Measurements from ENCODE around the gene CMC1.

Gene CMC1

GRCh38 chr3:28212681-28213080 lies 28.7 kb upstream of the CMC1 start:
- Histone ChIP-seq H3K36me3 (ENCODE audit: insufficient read depth, low read length) (no peaks in the 10 kb centered on the region), H3K9me3 (ENCODE audit: insufficient read depth, low read depth, low read length) (peaks cover 8% of the 10 kb centered on the region)

GRCh38 chr3:28215407-28215806 lies 26.0 kb upstream of the CMC1 start:
- Histone ChIP-seq H3K9me2 (replicated peaks; ENCODE audit: low read depth, low read length) (no peaks in the 10 kb centered on the region), H3K27me3 (ENCODE audit: insufficient read depth, low read length, poor library complexity, severe bottlenecking) (no peaks in the 10 kb centered on the region), H3K9me3 (ENCODE audit: insufficient read depth, low read depth, low read length) (peaks cover 8% of the 10 kb centered on the region), H3K36me3 (ENCODE audit: insufficient read depth, low read length) (no peaks in the 10 kb centered on the region), H3F3A (ENCODE audit: low read depth) (peaks cover 9% of the 10 kb centered on the region; the same call in 1 of the 2 replicates), H3K4me2 (ENCODE audit: low read depth, low read length, poor library complexity, severe bottlenecking) (peak overlapping the region; percentile 13), H2AFZ (ENCODE audit: low read length) (no peak overlapping the region; the same call in 1 of the 2 replicates), H3K9ac (ENCODE audit: low read depth, low read length, poor library complexity, severe bottlenecking) (no peak overlapping the region), H3K79me2 (ENCODE audit: insufficient read depth, low read length) (no peaks in the 10 kb centered on the region), H3K4me1 (ENCODE audit: insufficient read depth, low read length, poor library complexity, severe bottlenecking) (peaks cover 29% of the 10 kb centered on the region), H4K20me1 (ENCODE audit: insufficient read depth, low read length, poor library complexity, severe bottlenecking) (no peaks in the 10 kb centered on the region), H3K4me3 (ENCODE audit: low read length, poor library complexity, severe bottlenecking) (peak overlapping the region; percentile 2)
- TF ChIP-seq CTCF (conservative IDR thresholded peaks at IDR 0.05; ENCODE audit: low read length) (no peak), EZH2phosphoT487 (IDR thresholded peaks at IDR 0.05; ENCODE audit: borderline replicate concordance) (no peak)

More at GRCh38 chr3:28212681-28213080, 28.7 kb upstream of the CMC1 start:
- H3F3A ChIP-seq (ENCODE audit: low read depth) = peaks cover 9% of the 10 kb centered on the region; the same call in 1 of the 2 replicates
- no peaks in the 10 kb centered on the region for H3K79me2 ChIP-seq (ENCODE audit: insufficient read depth, low read length)
- H3K27me3 ChIP-seq (ENCODE audit: insufficient read depth, low read length, poor library complexity, severe bottlenecking) = no peaks in the 10 kb centered on the region
- no peak overlapping the region for H3K4me3 ChIP-seq (ENCODE audit: low read length, poor library complexity, severe bottlenecking)
- no peak for TF ChIP-seq EZH2phosphoT487 (IDR thresholded peaks at IDR 0.05; ENCODE audit: borderline replicate concordance)
- TF ChIP-seq CTCF (conservative IDR thresholded peaks at IDR 0.05; ENCODE audit: low read length) = no peak
- H3K4me1 ChIP-seq (ENCODE audit: insufficient read depth, low read length, poor library complexity, severe bottlenecking) = peaks cover 32% of the 10 kb centered on the region
- no peak overlapping the region for H3K9ac ChIP-seq (ENCODE audit: low read depth, low read length, poor library complexity, severe bottlenecking)
- H3K4me2 ChIP-seq (ENCODE audit: low read depth, low read length, poor library complexity, severe bottlenecking) = no peak overlapping the region
- no peaks in the 10 kb centered on the region for H3K9me2 ChIP-seq (replicated peaks; ENCODE audit: low read depth, low read length)
- no peak overlapping the region for H2AFZ ChIP-seq (ENCODE audit: low read length)
- no peaks in the 10 kb centered on the region for H4K20me1 ChIP-seq (ENCODE audit: insufficient read depth, low read length, poor library complexity, severe bottlenecking)

GRCh38 chr3:28218071-28218916 lies 23.1 kb upstream of the CMC1 start:
- Histone ChIP-seq H3K4me2 (ENCODE audit: low read depth, low read length, poor library complexity, severe bottlenecking) (no peak overlapping the region), H2AFZ (ENCODE audit: low read length) (no peak overlapping the region), H3K9me3 (ENCODE audit: insufficient read depth, low read depth, low read length) (peaks cover 8% of the 10 kb centered on the region), H3K9me2 (replicated peaks; ENCODE audit: low read depth, low read length) (no peaks in the 10 kb centered on the region), H3K4me3 (ENCODE audit: low read length, poor library complexity, severe bottlenecking) (no peak overlapping the region), H3K4me1 (ENCODE audit: insufficient read depth, low read length, poor library complexity, severe bottlenecking) (peaks cover 28% of the 10 kb centered on the region), H3K9ac (ENCODE audit: low read depth, low read length, poor library complexity, severe bottlenecking) (no peak overlapping the region), H4K20me1 (ENCODE audit: insufficient read depth, low read length, poor library complexity, severe bottlenecking) (no peaks in the 10 kb centered on the region), H3F3A (ENCODE audit: low read depth) (peaks cover 9% of the 10 kb centered on the region; the same call in 1 of the 2 replicates), H3K36me3 (ENCODE audit: insufficient read depth, low read length) (no peaks in the 10 kb centered on the region), H3K27me3 (ENCODE audit: insufficient read depth, low read length, poor library complexity, severe bottlenecking) (no peaks in the 10 kb centered on the region), H3K79me2 (ENCODE audit: insufficient read depth, low read length) (no peaks in the 10 kb centered on the region)
- no peak for TF ChIP-seq EZH2phosphoT487 (IDR thresholded peaks at IDR 0.05; ENCODE audit: borderline replicate concordance)
- no peak for TF ChIP-seq CTCF (conservative IDR thresholded peaks at IDR 0.05; ENCODE audit: low read length)

Measured in Loucy (cell line).